D721Med (cell line): Measurements from ENCODE around the gene TCP11L2.

Experiments used
- DNase-seq: peaks from one replicate; pipeline ENCODE4 v3.0.0; 2011; ENCODE audit warnings: low spot score; ENCODE audit not compliant: insufficient read length
- FAIRE-seq: peaks from 2 replicates; lab custom pipeline; 2011; peaks lifted over from hg19 to GRCh38; lab: Jason Lieb, UNC
- TF ChIP-seq, protein P1 (sequence below): IDR thresholded peaks from 2 replicates; pipeline ENCODE4 v1.5.1; 2012; ENCODE audit warnings: mild to moderate bottlenecking, control low read depth; ENCODE audit not compliant: insufficient read depth; ENCODE audit errors: missing control alignments

The TCP11L2 gene

DNA sequence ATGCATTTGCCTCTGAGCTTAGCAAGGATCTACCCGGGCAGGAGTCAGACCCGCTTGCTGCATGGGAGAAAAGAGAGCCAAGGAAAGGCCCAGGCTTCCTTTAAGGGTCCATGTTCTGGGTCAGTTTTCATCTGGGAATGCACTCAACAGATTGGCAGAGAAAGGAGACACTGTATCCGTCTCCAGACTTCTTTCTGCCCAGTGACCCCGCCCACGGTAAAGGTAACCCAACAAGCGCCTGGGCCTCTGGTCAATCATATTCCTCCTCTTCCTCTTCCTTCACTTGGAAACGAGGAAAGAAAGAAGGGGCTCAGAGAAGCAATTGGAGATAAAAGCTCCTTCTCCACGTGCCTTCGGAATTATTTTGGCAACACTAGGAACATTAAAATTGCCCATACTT, 27.1 kb upstream of the TCP11L2 start:
- TF ChIP-seq, protein P1, sequence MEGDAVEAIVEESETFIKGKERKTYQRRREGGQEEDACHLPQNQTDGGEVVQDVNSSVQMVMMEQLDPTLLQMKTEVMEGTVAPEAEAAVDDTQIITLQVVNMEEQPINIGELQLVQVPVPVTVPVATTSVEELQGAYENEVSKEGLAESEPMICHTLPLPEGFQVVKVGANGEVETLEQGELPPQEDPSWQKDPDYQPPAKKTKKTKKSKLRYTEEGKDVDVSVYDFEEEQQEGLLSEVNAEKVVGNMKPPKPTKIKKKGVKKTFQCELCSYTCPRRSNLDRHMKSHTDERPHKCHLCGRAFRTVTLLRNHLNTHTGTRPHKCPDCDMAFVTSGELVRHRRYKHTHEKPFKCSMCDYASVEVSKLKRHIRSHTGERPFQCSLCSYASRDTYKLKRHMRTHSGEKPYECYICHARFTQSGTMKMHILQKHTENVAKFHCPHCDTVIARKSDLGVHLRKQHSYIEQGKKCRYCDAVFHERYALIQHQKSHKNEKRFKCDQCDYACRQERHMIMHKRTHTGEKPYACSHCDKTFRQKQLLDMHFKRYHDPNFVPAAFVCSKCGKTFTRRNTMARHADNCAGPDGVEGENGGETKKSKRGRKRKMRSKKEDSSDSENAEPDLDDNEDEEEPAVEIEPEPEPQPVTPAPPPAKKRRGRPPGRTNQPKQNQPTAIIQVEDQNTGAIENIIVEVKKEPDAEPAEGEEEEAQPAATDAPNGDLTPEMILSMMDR = no peak
- no peak for DNase-seq
- no peak for FAIRE-seq

DNA sequence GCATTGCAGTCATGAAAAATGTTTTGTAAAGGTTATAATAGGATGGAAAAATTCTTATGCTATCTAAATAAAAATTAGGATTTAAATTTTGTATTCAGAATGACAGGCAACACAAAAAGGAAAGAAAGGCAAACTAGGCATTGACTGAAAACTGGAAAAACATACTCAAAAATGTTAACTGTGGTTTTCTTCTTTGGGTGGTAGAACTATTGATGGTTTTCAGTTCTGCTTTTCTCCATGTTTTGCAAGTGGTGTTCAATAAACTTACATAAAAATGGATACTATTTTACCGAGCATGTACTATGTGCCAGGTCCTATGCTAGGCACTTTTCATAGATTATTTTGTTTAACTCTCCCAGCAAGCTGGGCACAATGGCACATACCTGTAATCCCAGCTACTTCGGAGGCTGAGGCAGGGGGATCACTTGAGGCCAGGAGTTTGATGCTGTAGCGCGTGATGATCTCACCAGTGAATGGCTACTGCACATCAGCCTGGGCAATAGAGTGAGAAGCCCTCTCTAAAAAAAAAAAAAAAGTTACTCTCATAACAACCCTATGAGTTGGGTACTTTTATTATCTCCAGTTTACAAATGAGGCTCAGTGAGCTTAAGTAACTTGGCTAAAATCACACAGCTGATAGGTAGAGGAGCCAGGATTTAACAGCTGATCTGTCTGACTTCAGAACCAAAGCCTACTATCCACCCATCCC, 26.3 kb upstream of the TCP11L2 start:
- DNase-seq (no peak), FAIRE-seq (no peak)
- TF ChIP-seq, protein P1 = no peak

DNA sequence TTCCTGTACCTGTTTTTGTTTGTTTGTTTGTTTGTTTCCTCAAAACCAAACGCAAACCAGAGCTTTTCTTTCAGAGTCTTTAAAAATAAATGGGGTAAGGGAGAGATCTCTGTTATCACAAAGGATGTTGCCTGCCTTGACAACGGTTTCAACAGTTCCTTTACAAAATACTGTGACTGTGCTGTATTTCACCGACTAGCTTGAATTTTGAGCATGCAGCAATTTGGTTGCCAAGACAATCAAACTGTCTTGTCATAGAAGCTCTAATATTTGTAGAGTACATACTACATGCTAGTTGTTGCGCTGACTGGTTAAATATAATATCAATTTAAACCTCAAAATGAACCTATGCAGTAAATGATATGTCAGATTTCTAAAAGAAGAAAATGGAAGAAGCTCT, 22.4 kb upstream of the TCP11L2 start:
- TF ChIP-seq, protein P1 = no peak
- FAIRE-seq = no peak
- no peak for DNase-seq

DNA sequence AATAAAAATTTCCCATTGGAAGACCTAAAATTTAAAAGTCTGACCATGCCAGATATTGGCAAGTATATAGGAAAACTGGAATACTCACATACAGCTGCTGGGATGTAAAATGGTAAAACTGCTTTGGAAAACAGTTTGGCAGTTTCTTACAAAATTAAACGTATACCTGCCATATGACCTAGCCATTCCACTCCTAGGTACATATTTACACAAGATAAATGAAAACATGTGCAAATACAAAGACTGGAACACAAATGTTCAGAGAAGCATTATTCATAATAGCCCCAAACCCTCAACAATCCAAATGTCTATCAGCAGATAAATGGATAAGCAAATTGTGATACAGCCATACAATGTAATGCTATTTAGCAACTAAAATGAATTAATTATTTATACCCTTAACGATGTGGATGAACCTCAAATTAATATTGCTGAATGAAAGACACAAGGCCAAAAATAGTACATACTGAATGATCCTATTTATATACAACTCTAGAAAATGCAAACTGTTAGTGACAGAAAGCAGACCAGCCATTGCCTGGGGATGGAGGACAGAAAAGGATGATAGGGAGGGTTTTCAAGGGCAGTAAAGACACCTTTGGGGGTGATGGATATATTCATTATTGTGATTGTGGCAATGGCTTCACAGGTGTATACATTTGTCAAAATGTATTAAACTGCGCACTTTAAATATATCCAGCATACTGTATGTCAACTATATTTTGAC, 21.3 kb upstream of the TCP11L2 start:
- TF ChIP-seq, protein P1 = no peak
- DNase-seq (no peak), FAIRE-seq (no peak)

DNA sequence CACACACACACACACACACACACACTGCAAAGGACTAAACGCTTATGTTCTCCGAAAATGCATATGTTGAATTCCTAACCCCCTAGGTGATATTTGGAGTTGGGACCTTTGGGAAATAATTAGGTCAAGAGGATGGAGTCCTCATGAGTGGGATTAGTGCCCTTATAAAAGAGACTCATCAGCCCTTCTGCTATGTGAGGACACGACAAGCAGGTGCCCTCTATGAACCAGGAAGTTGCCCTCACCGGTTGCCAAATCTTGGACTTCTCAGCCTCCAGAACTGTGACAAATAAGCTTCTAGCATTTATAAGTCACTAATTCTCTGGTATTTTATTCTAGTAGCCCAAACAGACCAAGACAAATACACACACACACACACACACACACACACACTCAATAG, 20.7 kb upstream of the TCP11L2 start:
- DNase-seq (no peak), FAIRE-seq (no peak)
- TF ChIP-seq, protein P1 = no peak

DNA sequence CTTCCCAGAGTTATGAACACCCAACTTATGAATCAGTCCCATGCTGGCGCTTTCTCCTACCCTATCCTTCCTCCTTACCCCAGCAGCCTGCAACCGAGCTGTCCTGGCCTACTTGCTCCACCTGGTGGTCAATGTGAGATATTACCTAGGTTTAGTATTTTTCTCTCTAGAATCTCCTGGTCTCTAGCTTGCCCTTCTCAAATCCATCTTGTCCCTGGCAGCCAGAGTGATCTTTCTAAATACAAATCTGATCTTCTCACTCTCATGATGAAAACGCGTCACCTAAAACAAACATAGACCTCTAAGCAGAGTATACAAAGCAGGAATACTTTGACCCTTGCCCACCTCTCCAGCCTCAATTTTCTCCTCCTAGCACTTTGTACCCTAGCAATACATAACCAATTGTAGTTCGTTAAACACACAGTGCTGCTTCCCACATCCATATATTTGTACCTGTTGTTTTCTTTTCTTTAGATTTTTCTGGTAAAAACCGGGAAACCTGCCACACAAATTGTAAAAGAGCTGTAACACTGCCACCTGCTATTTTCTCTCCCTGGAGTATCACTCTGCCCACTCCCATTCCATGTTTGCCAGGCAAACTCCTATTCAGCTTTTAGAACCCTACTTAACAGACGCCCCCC, 20.0 kb upstream of the TCP11L2 start:
- peak; percentile 21 for FAIRE-seq
- TF ChIP-seq, protein P1 = peak; percentile 67
- DNase-seq = peak; percentile 26
